ENCODE measurements around the gene CCDC116.
"Not testable (repeated sequence)": the region's sequence is repeated elsewhere in the genome, so short reads cannot be mapped to it uniquely, and the experiment has no call there.

The CCDC116 gene

GRCh38 chr22:21673534-21674321 lies 41.2 kb downstream of the CCDC116 start:
- Histone ChIP-seq H3K4me3 (IDR thresholded peaks at IDR 0.05; ENCODE audit: insufficient read depth, low read depth, low read length) (no peak overlapping the region), H3K27ac (no peak overlapping the region), H3K9ac (no peak overlapping the region), H3K79me2 (ENCODE audit: insufficient read depth, low read depth) (peaks cover 3% of the 10 kb centered on the region; the same call in 1 of the 2 replicates), H3K27me3 (ENCODE audit: insufficient read depth, low read depth) (no peaks in the 10 kb centered on the region), H4K20me1 (ENCODE audit: insufficient read depth) (no peaks in the 10 kb centered on the region), H3K4me1 (ENCODE audit: low read depth, poor library complexity, severe bottlenecking) (peaks cover 3% of the 10 kb centered on the region), H3K36me3 (ENCODE audit: insufficient read depth) (no peaks in the 10 kb centered on the region; the same call in 1 of the 2 replicates), H2AFZ (ENCODE audit: low read depth) (no peak overlapping the region), H3K4me2 (no peak overlapping the region)
- no peak for TF ChIP-seq CTCF (conservative IDR thresholded peaks at IDR 0.05; ENCODE audit: low read depth, low read length)

DNA sequence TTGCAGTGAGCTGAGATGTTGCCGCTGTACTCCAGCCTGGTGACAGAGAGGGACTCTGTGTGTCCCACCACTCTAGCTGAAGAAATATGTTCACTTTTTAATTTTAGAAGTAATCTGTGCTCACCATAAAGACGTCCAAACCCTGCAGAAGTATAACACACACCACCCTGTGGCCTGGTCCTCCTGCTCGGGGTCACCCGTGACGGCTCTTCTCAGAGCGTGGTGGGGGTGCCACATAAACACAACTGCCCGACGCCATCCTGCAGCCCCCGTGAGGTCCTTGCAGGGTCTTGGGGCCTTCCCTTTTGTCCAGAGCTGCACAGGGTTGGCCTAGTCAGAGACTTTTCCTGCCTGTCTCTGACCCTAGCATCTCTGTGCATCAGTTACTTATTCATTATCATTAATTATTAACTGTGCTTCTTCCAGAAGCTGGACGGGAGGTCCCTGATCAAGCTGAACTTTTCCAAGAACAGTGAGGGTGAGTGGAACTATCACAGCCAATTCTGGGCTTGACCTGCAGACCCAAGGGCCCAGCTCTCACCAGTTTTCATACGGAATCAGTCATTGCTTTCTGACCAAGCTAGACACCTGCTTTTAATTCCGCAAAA lies 42.2 kb downstream of the CCDC116 start:
- H3K4me2 ChIP-seq: no peak overlapping the region
- H3K4me1 ChIP-seq (ENCODE audit: low read depth, poor library complexity, severe bottlenecking): peaks cover 9% of the 10 kb centered on the region
- no peaks in the 10 kb centered on the region for H3K27me3 ChIP-seq (ENCODE audit: insufficient read depth, low read depth)
- H3K9ac ChIP-seq: no peak overlapping the region
- no peaks in the 10 kb centered on the region for H4K20me1 ChIP-seq (ENCODE audit: insufficient read depth)
- H3K4me3 ChIP-seq (IDR thresholded peaks at IDR 0.05; ENCODE audit: insufficient read depth, low read depth, low read length): no peak overlapping the region
- no peaks in the 10 kb centered on the region; the same call in 1 of the 2 replicates for H3K36me3 ChIP-seq (ENCODE audit: insufficient read depth)
- H3K79me2 ChIP-seq (ENCODE audit: insufficient read depth, low read depth): no peaks in the 10 kb centered on the region
- no peak overlapping the region for H3K27ac ChIP-seq
- TF ChIP-seq CTCF (conservative IDR thresholded peaks at IDR 0.05; ENCODE audit: low read depth, low read length): no peak
- H2AFZ ChIP-seq (ENCODE audit: low read depth): no peak overlapping the region

DNA sequence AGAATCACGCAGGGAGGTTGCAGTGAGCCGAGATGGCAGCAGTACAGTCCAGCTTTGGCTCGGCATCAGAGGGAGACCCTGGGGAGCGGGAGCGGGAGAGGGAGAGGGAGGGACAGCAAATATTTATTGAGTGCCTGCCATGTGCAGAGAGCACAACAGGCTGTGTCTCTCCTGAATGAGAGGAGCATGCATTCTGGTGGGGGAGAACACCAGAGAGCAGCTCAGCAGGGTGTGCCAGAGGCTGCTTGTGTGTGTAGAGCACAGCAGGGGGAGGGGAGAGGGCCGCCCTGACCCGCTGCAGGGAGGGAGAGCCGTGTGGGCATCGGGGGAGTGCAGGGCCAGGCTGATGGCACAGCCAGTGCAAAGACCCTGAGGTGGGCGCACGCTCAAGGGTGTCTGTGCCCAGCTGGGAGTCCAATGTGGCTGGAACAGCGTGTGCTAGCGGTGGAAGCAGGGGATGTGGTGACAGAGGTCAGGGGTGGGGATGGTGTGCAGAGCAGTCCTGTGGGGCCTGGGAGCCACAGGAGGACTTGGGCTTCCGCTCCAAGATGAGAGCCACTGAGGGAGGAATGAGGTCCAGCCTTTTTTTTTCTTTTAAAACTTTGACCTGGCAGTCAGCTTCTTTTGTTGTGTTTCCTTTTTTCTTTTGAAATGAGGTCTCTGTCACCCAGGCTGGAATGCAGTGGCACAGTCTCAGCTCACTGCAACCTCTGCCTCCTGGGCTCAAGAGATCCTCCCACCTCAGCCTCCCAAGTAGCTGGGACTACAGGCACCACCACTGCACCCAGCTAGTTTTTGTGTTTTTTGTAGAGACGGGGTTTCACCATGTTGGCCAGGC lies 45.3 kb downstream of the CCDC116 start:
- Histone ChIP-seq H4K20me1 (ENCODE audit: insufficient read depth) (no peaks in the 10 kb centered on the region), H3K9ac (no peak overlapping the region), H3K4me3 (IDR thresholded peaks at IDR 0.05; ENCODE audit: insufficient read depth, low read depth, low read length) (no peak overlapping the region), H3K4me1 (ENCODE audit: low read depth, poor library complexity, severe bottlenecking) (peaks cover 9% of the 10 kb centered on the region), H3K27me3 (ENCODE audit: insufficient read depth, low read depth) (no peaks in the 10 kb centered on the region), H3K4me2 (no peak overlapping the region), H3K36me3 (ENCODE audit: insufficient read depth) (no peaks in the 10 kb centered on the region; the same call in 1 of the 2 replicates), H3K79me2 (ENCODE audit: insufficient read depth, low read depth) (no peaks in the 10 kb centered on the region), H3K27ac (no peak overlapping the region), H2AFZ (ENCODE audit: low read depth) (no peak overlapping the region)
- TF ChIP-seq CTCF (conservative IDR thresholded peaks at IDR 0.05; ENCODE audit: low read depth, low read length): no peak

- not testable (repeated sequence) for H3K27me3 ChIP-seq (ENCODE audit: insufficient read depth, low read depth); H3K4me1 ChIP-seq (ENCODE audit: low read depth, poor library complexity, severe bottlenecking); H3K27ac ChIP-seq; H3K4me2 ChIP-seq; H3K36me3 ChIP-seq (ENCODE audit: insufficient read depth); H2AFZ ChIP-seq (ENCODE audit: low read depth); H3K79me2 ChIP-seq (ENCODE audit: insufficient read depth, low read depth); H3K4me3 ChIP-seq (IDR thresholded peaks at IDR 0.05; ENCODE audit: insufficient read depth, low read depth, low read length); H3K9ac ChIP-seq; H4K20me1 ChIP-seq (ENCODE audit: insufficient read depth)
Measured at GRCh38 chr22:21678842-21679241, 46.3 kb downstream of the CCDC116 start.
